ENCODE data around the gene NRCAM. TPM values are rescaled to one million over a fixed set of nuclear protein-coding genes. Genes with fewer than 3 reads are reported as not detected.

NRCAM gene
- total RNA-seq, 1 experiment from 2014 or later: 1.1 TPM

- BruUV-seq (replicated peaks): no TSS peak
- ChIA-PET CTCF (interaction anchor here (0.5 to 4.5 kb wide), 12 partner anchors 10 to 419 kb away, joined by 3 to 38 read pairs (median 4); no protein-coding TSS in a partner anchor), POLR2A (interaction anchor here (0.6 kb wide), 1 partner anchor 319 kb away, joined by 3 read pairs; no protein-coding TSS in a partner anchor)
- Mint-ChIP-seq H3K27me3 (ENCODE audit: insufficient read depth, unreplicated experiment) (peaks cover 18% of the 10 kb centered on the region), H3K27ac (ENCODE audit: low read depth, unreplicated experiment) (no peak overlapping the region), H3K4me1 (ENCODE audit: insufficient read depth, unreplicated experiment) (no peaks in the 10 kb centered on the region), H3K36me3 (ENCODE audit: insufficient read depth, unreplicated experiment) (no peaks in the 10 kb centered on the region), H3K9me3 (ENCODE audit: unreplicated experiment) (no peaks in the 10 kb centered on the region), H3K4me3 (ENCODE audit: unreplicated experiment) (no peak overlapping the region)
- no peak for TF ChIP-seq CTCF (IDR thresholded peaks at IDR 0.05; ENCODE audit: unreplicated experiment)
- intact Hi-C loops (cut with micrococcal nuclease): no loop called here
- no peak for DNase-seq (ENCODE audit: unreplicated experiment)
These were observed 277.8 kb downstream of the NRCAM start for GRCh38 chr7:108178398-108178797.

GRCh38 chr7:108171164-108171563, 285.1 kb downstream of the NRCAM start:
- ChIA-PET POLR2A (interaction anchor here (1.3 kb wide), 1 partner anchor 13 kb away, joined by 6 read pairs; no protein-coding TSS in a partner anchor), CTCF (interaction anchor here (0.6 to 1.1 kb wide), 4 partner anchors 10 to 326 kb away, joined by 3 to 5 read pairs (median 4); no protein-coding TSS in a partner anchor)
- no peaks in the 10 kb centered on the region for H3K27me3 Mint-ChIP-seq (ENCODE audit: insufficient read depth, unreplicated experiment)
- intact Hi-C loops (cut with micrococcal nuclease): no loop called here
- no peak for DNase-seq (ENCODE audit: unreplicated experiment)
- no peak overlapping the region for H3K27ac Mint-ChIP-seq (ENCODE audit: low read depth, unreplicated experiment)
- H3K4me3 Mint-ChIP-seq (ENCODE audit: unreplicated experiment): no peak overlapping the region
- no peaks in the 10 kb centered on the region for H3K36me3 Mint-ChIP-seq (ENCODE audit: insufficient read depth, unreplicated experiment)
- no peaks in the 10 kb centered on the region for H3K9me3 Mint-ChIP-seq (ENCODE audit: unreplicated experiment)
- no peak for TF ChIP-seq CTCF (IDR thresholded peaks at IDR 0.05; ENCODE audit: unreplicated experiment)
- H3K4me1 Mint-ChIP-seq (ENCODE audit: insufficient read depth, unreplicated experiment): no peaks in the 10 kb centered on the region
- BruUV-seq (replicated peaks): no TSS peak

- Mint-ChIP-seq H3K4me1 (ENCODE audit: insufficient read depth, unreplicated experiment) (no peaks in the 10 kb centered on the region), H3K36me3 (ENCODE audit: insufficient read depth, unreplicated experiment) (no peaks in the 10 kb centered on the region), H3K9me3 (ENCODE audit: unreplicated experiment) (no peaks in the 10 kb centered on the region), H3K27me3 (ENCODE audit: insufficient read depth, unreplicated experiment) (no peaks in the 10 kb centered on the region), H3K27ac (ENCODE audit: low read depth, unreplicated experiment) (no peak overlapping the region), H3K4me3 (ENCODE audit: unreplicated experiment) (no peak overlapping the region)
- BruUV-seq (replicated peaks): no TSS peak
- no peak for DNase-seq (ENCODE audit: unreplicated experiment)
- ChIA-PET CTCF (no interaction called here), POLR2A (interaction anchor here (1.3 kb wide), 1 partner anchor 13 kb away, joined by 6 read pairs; no protein-coding TSS in a partner anchor)
- TF ChIP-seq CTCF (IDR thresholded peaks at IDR 0.05; ENCODE audit: unreplicated experiment): no peak
- intact Hi-C loops (cut with micrococcal nuclease): no loop called here
These were observed 286.0 kb downstream of the NRCAM start for GRCh38 chr7:108170251-108170650.

- no peaks in the 10 kb centered on the region for H3K27me3 Mint-ChIP-seq (ENCODE audit: insufficient read depth, unreplicated experiment)
- no peak for TF ChIP-seq CTCF (IDR thresholded peaks at IDR 0.05; ENCODE audit: unreplicated experiment)
- H3K27ac Mint-ChIP-seq (ENCODE audit: low read depth, unreplicated experiment): no peak overlapping the region
- intact Hi-C loops (cut with micrococcal nuclease): no loop called here
- no TSS peak for BruUV-seq (replicated peaks)
- CTCF ChIA-PET: interaction anchor here (0.6 to 1.2 kb wide), 2 partner anchors 14 to 286 kb away, joined by 3 to 5 read pairs; no protein-coding TSS in a partner anchor
- H3K36me3 Mint-ChIP-seq (ENCODE audit: insufficient read depth, unreplicated experiment): no peaks in the 10 kb centered on the region
- H3K4me1 Mint-ChIP-seq (ENCODE audit: insufficient read depth, unreplicated experiment): no peaks in the 10 kb centered on the region
- DNase-seq (ENCODE audit: unreplicated experiment): no peak
- POLR2A ChIA-PET: no interaction called here
- H3K4me3 Mint-ChIP-seq (ENCODE audit: unreplicated experiment): no peak overlapping the region
- H3K9me3 Mint-ChIP-seq (ENCODE audit: unreplicated experiment): peaks cover 6% of the 10 kb centered on the region
These were observed 288.8 kb downstream of the NRCAM start for GRCh38 chr7:108167460-108167859.

Data from MCF 10A (cell line).